SK-N-SH treated with all-trans-retinoic acid at 6 μM for 48 hours (cell line): ENCODE data around the gene GJA5.

ENCODE experiments used
- ATAC-seq: fragments of 200-7000 bp; cut with Tn5 transposase; 3 replicates; pipeline ENCODE4 v1.9.1; 2020; ENCODE audit warnings: mild to moderate bottlenecking, moderate library complexity
- BACH2 ChIP-seq: fragments of 250-450 bp; sonication (Bioruptor Pico); IDR thresholded peaks from 2 replicates; pipeline ENCODE4 v1.9.0; 2021; ENCODE audit warnings: mild to moderate bottlenecking, borderline replicate concordance
- CREB5 ChIP-seq: fragments of 250-450 bp; sonication (Bioruptor Pico); IDR thresholded peaks from 2 replicates; pipeline ENCODE4 v1.5.1; 2020; ENCODE audit warnings: low read depth, mild to moderate bottlenecking, moderate library complexity
- CSDC2 ChIP-seq: fragments of 250-450 bp; sonication (Bioruptor Pico); IDR thresholded peaks from 2 replicates; pipeline ENCODE4 v1.5.0; 2020; ENCODE audit warnings: mild to moderate bottlenecking, moderate library complexity
- CSRNP3 ChIP-seq: fragments of 250-450 bp; sonication (Bioruptor Pico); IDR thresholded peaks from 2 replicates; pipeline ENCODE4 v1.5.1; 2021; ENCODE audit warnings: mild to moderate bottlenecking, moderate library complexity
- GLIS3 ChIP-seq: fragments of 250-450 bp; sonication (Bioruptor Pico); IDR thresholded peaks from 2 replicates; pipeline ENCODE4 v1.5.0; 2020; ENCODE audit warnings: mild to moderate bottlenecking, moderate library complexity
- OSR1 ChIP-seq: fragments of 250-450 bp; sonication (Bioruptor Pico); IDR thresholded peaks from 2 replicates; pipeline ENCODE4 v1.8.0; 2022; ENCODE audit warnings: moderate library complexity, mild to moderate bottlenecking, inconsistent platforms
- PATZ1 ChIP-seq: fragments of 250-450 bp; sonication (Bioruptor Pico); IDR thresholded peaks from 2 replicates; pipeline ENCODE4 v1.8.0; 2020; ENCODE audit warnings: mild to moderate bottlenecking, moderate library complexity, borderline replicate concordance
- SNAI2 ChIP-seq: fragments of 250-450 bp; sonication (Bioruptor Pico); IDR thresholded peaks from 2 replicates; pipeline ENCODE4 v1.5.0; 2020; ENCODE audit warnings: mild to moderate bottlenecking, moderate library complexity
- TCF4 ChIP-seq: fragments of 250-450 bp; sonication (Bioruptor Pico); IDR thresholded peaks from 2 replicates; pipeline ENCODE4 v1.8.0; 2021; ENCODE audit warnings: mild to moderate bottlenecking, moderate library complexity, borderline replicate concordance
- TOX ChIP-seq: fragments of 250-450 bp; sonication (Bioruptor Pico); IDR thresholded peaks from 2 replicates; pipeline ENCODE4 v1.8.0; 2021; ENCODE audit warnings: mild to moderate bottlenecking, moderate library complexity, borderline replicate concordance
- TSHZ2 ChIP-seq: fragments of 250-450 bp; sonication (Bioruptor Pico); IDR thresholded peaks from 2 replicates; pipeline ENCODE4 v1.5.0; 2020; ENCODE audit warnings: mild to moderate bottlenecking, moderate library complexity
- ZC3H10 ChIP-seq: fragments of 250-450 bp; sonication (Bioruptor Pico); IDR thresholded peaks from 2 replicates; pipeline ENCODE4 v1.5.1; 2021; ENCODE audit warnings: mild to moderate bottlenecking, moderate library complexity
- ZNF70 ChIP-seq: fragments of 450-650 bp; formaldehyde crosslinking; IDR thresholded peaks from 2 replicates; pipeline ENCODE4 v1.5.0; 2020; ENCODE audit warnings: mild to moderate bottlenecking, moderate library complexity
- ZNF8 ChIP-seq: fragments of 450-650 bp; formaldehyde crosslinking; IDR thresholded peaks from 2 replicates; pipeline ENCODE4 v1.5.0; 2020; ENCODE audit warnings: mild to moderate bottlenecking, moderate library complexity

Gene GJA5

DNA sequence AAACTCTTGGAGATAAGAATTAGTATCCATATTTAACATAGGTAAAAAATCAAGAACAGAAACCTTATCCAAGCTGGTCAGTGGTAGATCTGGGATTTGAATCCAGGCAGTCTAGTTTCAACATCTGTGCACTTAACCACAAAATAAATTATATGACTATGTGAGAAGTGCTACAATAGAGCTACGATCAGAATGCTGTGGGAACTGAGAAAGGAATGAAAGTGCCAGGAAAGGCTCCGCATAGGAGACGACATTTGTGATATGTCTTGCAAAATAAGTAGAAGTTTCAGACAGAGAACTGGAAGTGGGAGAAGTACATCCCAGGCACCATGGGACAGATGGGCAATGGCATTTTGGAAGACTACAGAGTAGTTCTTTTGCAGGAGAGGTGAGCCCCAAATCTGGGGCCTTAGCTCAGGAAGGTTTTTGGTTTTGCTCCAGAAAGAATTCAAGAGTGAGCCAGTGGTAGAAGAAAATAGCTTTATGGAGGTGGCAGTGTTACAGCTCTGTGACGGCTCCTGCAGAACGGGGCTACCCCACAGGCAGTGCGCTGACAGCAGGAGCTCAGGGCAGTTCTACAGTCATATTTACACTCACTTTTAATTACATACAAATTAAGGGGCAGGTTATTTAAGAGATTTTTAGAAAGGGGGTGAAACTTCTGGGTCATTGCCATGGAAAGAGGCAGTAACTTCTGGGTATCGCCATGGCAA, 25.5 kb upstream of the GJA5 start (continued):
- TF ChIP-seq CREB5 (CRISPR knock-in tag) (no peak), TOX (no peak), CSDC2 (CRISPR knock-in tag) (no peak)

DNA sequence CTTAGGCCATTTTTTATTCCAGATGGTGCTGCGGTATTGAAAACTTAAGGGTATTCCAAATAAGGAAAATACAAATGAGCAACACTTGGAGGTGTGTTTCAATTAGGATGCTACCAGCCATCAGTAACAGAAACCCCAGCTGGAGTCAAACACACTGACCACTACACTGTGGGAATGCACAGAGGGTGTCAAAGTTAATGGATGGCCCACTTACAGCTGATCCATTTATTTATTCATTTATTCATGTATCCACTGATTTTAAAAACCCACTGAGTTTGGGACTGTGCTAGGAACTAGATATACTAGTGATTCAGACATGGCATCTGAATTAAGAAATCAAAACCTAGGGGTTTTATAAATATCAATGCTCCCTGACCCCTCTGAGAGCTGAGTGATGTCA, 24.5 kb upstream of the GJA5 start:
- no peak for TF ChIP-seq ZC3H10 (CRISPR knock-in tag)
- no peak for TF ChIP-seq ZNF8 (CRISPR knock-in tag)
- TF ChIP-seq SNAI2 (CRISPR knock-in tag), result no peak
- TF ChIP-seq CSRNP3 (CRISPR knock-in tag), result no peak
- TF ChIP-seq OSR1 (CRISPR knock-in tag), result no peak
- TF ChIP-seq BACH2 (CRISPR knock-in tag), result no peak
- no peak for TF ChIP-seq GLIS3
- ATAC-seq, result no peak

- TF ChIP-seq CREB5 (CRISPR knock-in tag) (no peak), ZNF70 (CRISPR knock-in tag) (no peak), CSRNP3 (CRISPR knock-in tag) (no peak), TCF4 (CRISPR knock-in tag) (no peak), ZC3H10 (CRISPR knock-in tag) (no peak), CSDC2 (CRISPR knock-in tag) (no peak), PATZ1 (CRISPR knock-in tag) (no peak), TSHZ2 (CRISPR knock-in tag) (no peak), ZNF8 (CRISPR knock-in tag) (no peak)
- ATAC-seq, result no peak
Observed at GRCh38 chr1:147781056-147781471, 20.7 kb upstream of the GJA5 start.

DNA sequence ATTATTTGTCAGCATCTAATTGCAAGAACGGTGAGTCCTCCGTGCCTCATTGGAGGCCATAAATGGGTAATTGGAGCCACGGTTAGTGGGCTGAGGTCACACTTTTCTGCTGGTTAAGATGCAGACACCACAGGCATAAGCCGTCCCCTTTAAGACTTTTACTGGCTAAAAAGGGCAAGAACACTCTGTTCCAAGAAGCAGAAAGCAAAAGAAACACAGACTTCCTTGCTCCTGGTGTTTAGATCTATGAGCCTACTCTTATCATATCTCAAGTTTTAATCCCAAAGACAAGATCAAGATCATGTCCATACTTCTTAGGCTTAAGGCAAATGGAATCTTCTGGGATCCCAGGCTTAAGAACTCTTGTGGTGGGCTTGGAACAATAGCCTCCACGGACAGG, 17.3 kb upstream of the GJA5 start:
- TF ChIP-seq CSRNP3 (CRISPR knock-in tag), result no peak
- no peak for TF ChIP-seq TSHZ2 (CRISPR knock-in tag)
- TF ChIP-seq GLIS3, result no peak
- TF ChIP-seq, all 23 proteins: peak for 0
- ATAC-seq, result no peak
